Endothelial cell of umbilical vein (primary cell): ENCODE results near the gene LRRC71. TPM values are rescaled to one million over a fixed set of nuclear protein-coding genes. Genes with fewer than 3 reads are reported as not detected.

Source experiments
- Bru-seq: library from RNA; stranded (reverse); fragments of 400-500 nt; gene quantifications from one replicate; lab custom pipeline; 2021; lab: Mats Ljungman, UMichigan
- BruChase-seq, 2 experiments: library from RNA; stranded (reverse); fragments of 400-500 nt; gene quantifications; one replicate each; lab custom pipeline; 2021; lab: Mats Ljungman, UMichigan
- BruUV-seq: library from RNA; stranded (reverse); fragments of 400-500 nt; replicated peaks from 2 replicates; lab custom pipeline; 2021; lab: Mats Ljungman, UMichigan
- CTCF ChIA-PET: fragments of 300-600, 350-600 bp; sonication (Branson Sonifier 250); formaldehyde crosslinking; loops from one replicate; lab custom pipeline; 2021; ENCODE audit warnings: antibody characterized with exemption, inconsistent platforms; lab: Charles Lee
- POLR2A ChIA-PET: fragments of 300-600, 350-600 bp; sonication (Branson Sonifier 250); formaldehyde crosslinking; loops from one replicate; lab custom pipeline; 2021; ENCODE audit warnings: antibody characterized with exemption, inconsistent platforms; lab: Charles Lee
- DNase-seq: peaks from one replicate; pipeline ENCODE4 v3.0.0-alpha.2; 2011; ENCODE audit warnings: low read depth, low spot score
- FAIRE-seq: peaks from 2 replicates; lab custom pipeline; 2011; peaks lifted over from hg19 to GRCh38; lab: Jason Lieb, UNC
- H2AFZ ChIP-seq: 2 replicates; pipeline ENCODE4 v1.6.0; 2012; ENCODE audit warnings: low read depth, low read length, control low read depth, inconsistent platforms
- H3K27ac ChIP-seq: 2 replicates; pipeline ENCODE4 v1.5.1; 2011; ENCODE audit warnings: low read depth, mild to moderate bottlenecking, control low read depth, low read length, moderate library complexity; ENCODE audit not compliant: insufficient read depth
- H3K27me3 ChIP-seq, 2 experiments: 2 replicates each; pipeline versions ENCODE4 v1.6.0 to v1.6.1; 2011; ENCODE audit warnings: low read length in 2 of 2, mixed read lengths in 1 of 2; ENCODE audit not compliant: control insufficient read depth in 2 of 2, insufficient read depth in 2 of 2
- H3K36me3 ChIP-seq, 2 experiments: 2 replicates in 1 of 2; 3 replicates in 1 of 2; pipeline ENCODE4 v1.5.1; 2011; ENCODE audit warnings: low read length in 2 of 2, mild to moderate bottlenecking in 1 of 2, moderate library complexity in 1 of 2; ENCODE audit not compliant: control insufficient read depth in 2 of 2, insufficient read depth in 2 of 2; ENCODE audit errors: extremely low read depth in 1 of 2
- H3K4me1 ChIP-seq: 3 replicates; pipeline ENCODE4 v1.5.1; 2011; ENCODE audit warnings: mild to moderate bottlenecking, low read length; ENCODE audit not compliant: control insufficient read depth, insufficient read depth; ENCODE audit errors: extremely low read depth
- H3K4me2 ChIP-seq: 2 replicates; pipeline ENCODE4 v1.6.1; 2011; ENCODE audit warnings: low read length, control low read depth, mixed read lengths; ENCODE audit not compliant: insufficient read depth
- H3K4me3 ChIP-seq, 3 experiments: fragments of 200-600 bp in 1 of 3; sonication (generic), shearing (Covaris generic) in 1 of 3; replicated peaks in 1 of 3; 2 replicates each; pipeline ENCODE4 v1.5.1; 2011 to 2016; ENCODE audit warnings: control low read depth in 3 of 3, low read length in 3 of 3, mild to moderate bottlenecking in 2 of 3, inconsistent platforms in 1 of 3, low read depth in 1 of 3, moderate library complexity in 1 of 3; ENCODE audit not compliant: insufficient read depth in 1 of 3
- H3K79me2 ChIP-seq: 2 replicates; pipeline ENCODE4 v1.6.0; 2012; ENCODE audit warnings: low read length, inconsistent platforms; ENCODE audit not compliant: control insufficient read depth, insufficient read depth
- H3K9ac ChIP-seq: replicated peaks from 2 replicates; pipeline ENCODE3; 2011; ENCODE audit warnings: low read length, control low read depth; ENCODE audit not compliant: insufficient read depth; ENCODE audit errors: extremely low read depth
- H3K9me1 ChIP-seq: replicated peaks from 3 replicates; pipeline ENCODE4 v1.6.0; 2011; ENCODE audit warnings: mild to moderate bottlenecking, low read length; ENCODE audit not compliant: control insufficient read depth, insufficient read depth; ENCODE audit errors: extremely low read depth
- H3K9me3 ChIP-seq: replicated peaks from 2 replicates; pipeline ENCODE4 v1.5.1; 2012; ENCODE audit warnings: low read length, inconsistent platforms; ENCODE audit not compliant: control insufficient read depth, insufficient read depth
- H4K20me1 ChIP-seq: replicated peaks from 2 replicates; pipeline ENCODE3; 2011; ENCODE audit warnings: mild to moderate bottlenecking, low read length; ENCODE audit not compliant: control insufficient read depth, insufficient read depth; ENCODE audit errors: extremely low read depth
- CTCF ChIP-seq, 2 donors: IDR thresholded peaks; 1 replicate in 1 of 2; 2 replicates in 1 of 2; pipeline ENCODE4 v1.5.1; 2011; ENCODE audit warnings: low read length in 2 of 2, mild to moderate bottlenecking in 2 of 2, moderate library complexity in 2 of 2, control low read depth in 1 of 2, inconsistent platforms in 1 of 2, low read depth in 1 of 2; ENCODE audit not compliant: insufficient read depth in 1 of 2; ENCODE audit errors: extremely low read depth in 1 of 2
- EZH2 ChIP-seq: IDR thresholded peaks from 2 replicates; pipeline ENCODE4 v1.6.1; 2012; ENCODE audit warnings: borderline replicate concordance, low read depth, mild to moderate bottlenecking, moderate library complexity, low read length, inconsistent platforms; ENCODE audit not compliant: severe bottlenecking
- FOS ChIP-seq: IDR thresholded peaks from 2 replicates; pipeline ENCODE4 v1.6.1; 2011; ENCODE audit warnings: mild to moderate bottlenecking, low read length, moderate library complexity, borderline replicate concordance; ENCODE audit not compliant: insufficient read depth
- GATA2 ChIP-seq: IDR thresholded peaks from 2 replicates; pipeline ENCODE4 v1.7.0; 2011; ENCODE audit warnings: low read depth, mild to moderate bottlenecking, moderate library complexity, mixed read lengths, low read length; ENCODE audit not compliant: insufficient read length, insufficient read depth
- JUN ChIP-seq: IDR thresholded peaks from 2 replicates; pipeline ENCODE4 v1.6.1; 2011; ENCODE audit warnings: borderline replicate concordance, low read depth; ENCODE audit not compliant: insufficient read length, insufficient read depth
- MAX ChIP-seq: IDR thresholded peaks from 2 replicates; pipeline ENCODE4 v1.6.1; 2011; ENCODE audit not compliant: insufficient read depth, insufficient read length
- MYC ChIP-seq: IDR thresholded peaks from one replicate; pipeline ENCODE4 v1.6.1; 2011; ENCODE audit warnings: mild to moderate bottlenecking, low read depth, low read length
- POLR2A ChIP-seq: IDR thresholded peaks from 2 replicates; pipeline ENCODE4 v1.6.1; 2012; ENCODE audit warnings: low read depth, mild to moderate bottlenecking, control low read depth, low read length
- POLR2AphosphoS5 ChIP-seq: IDR thresholded peaks from 2 replicates; pipeline ENCODE4 v1.6.1; 2012; ENCODE audit warnings: low read depth, mild to moderate bottlenecking, control low read depth, low read length, moderate library complexity; ENCODE audit not compliant: insufficient read depth
- dilution Hi-C: fragments of 300-500 bp; cut with MboI; formaldehyde crosslinking; loops from one replicate; pipeline ENCODE4 v1.15.0; 2019; ENCODE audit warnings: low sequenced_read_pairs; ENCODE audit not compliant: extremely low pct_ligation_motif_present
- intact Hi-C: fragments of 100-400 bp; cut with micrococcal nuclease; formaldehyde crosslinking; loops from one replicate; pipeline ENCODE4 v1.10.0; 2022
- long read RNA-seq: library from polyadenylated mRNA; stranded (forward); transcript quantifications from one replicate; pipeline ENCODE4 v2.0.0, GENCODE V29; 2021
- polyA minus RNA-seq, 3 experiments: library from RNA; depleted of rRNA, polyadenylated mRNA; stranded (reverse); fragments of >200 nt; gene quantifications; 1 replicate in 1 of 3; 2 replicates in 2 of 3; pipeline ENCODE4 v1.2.3, GENCODE V29; 2011
- polyA plus RNA-seq, 4 experiments: library from polyadenylated mRNA; depleted of rRNA in 3 of 4; stranded (reverse) in 3 of 4; unstranded in 1 of 4; fragments of >200 nt; gene quantifications; 2 replicates each; pipeline versions ENCODE4 v1.2.1 to v1.2.3, GENCODE V29; 2011 to 2012; ENCODE audit warnings: missing spikeins in 1 of 4
- total RNA-seq: library from RNA; stranded (reverse); gene quantifications from 2 replicates; pipeline ENCODE4 v1.2.3, GENCODE V29; 2021

LRRC71 gene
- 0.66 and 1.2 TPM in 2 replicates for total RNA-seq
- polyA plus RNA-seq: 0.33 and 0.35 TPM in 2 replicates
- polyA plus RNA-seq (2011; cell fraction: cytosol; rRNA removed): 0.06 and 0.13 TPM in 2 replicates
- polyA plus RNA-seq (2011; cell fraction: nucleus; rRNA removed): 2.0 and 2.6 TPM in 2 replicates
- polyA plus RNA-seq (2012): 0.46 and 0.51 TPM in 2 replicates
- 0.28 and 0.36 TPM in 2 replicates for polyA minus RNA-seq
- not detected for polyA minus RNA-seq (2011; cell fraction: cytosol; rRNA and poly(A)+ RNA removed)
- polyA minus RNA-seq (2011; cell fraction: nucleus; rRNA and poly(A)+ RNA removed): 0.63 TPM in 1 of 2 replicates, not detected in the other
- percentile 20 among the genes with signal in this experiment for Bru-seq, nascent RNA
- BruChase-seq, experiment 1, labeled RNA remaining after a 6-hour chase: percentile 57 among the genes with signal in this experiment
- BruChase-seq, experiment 2, labeled RNA remaining after a 2-hour chase: percentile 40 among the genes with signal in this experiment
- long read RNA-seq: 0 reads

GRCh38 chr1:156920233-156921052 is at the start of gene LRRC71:
Gene LRRC71 (plus strand): TSS chr1:156920632. CDS start chr1:156920804, 172 bp downstream.
- TF ChIP-seq MAX (peak; percentile 61), MYC (no peak), CTCF (IDR thresholded peaks at IDR 0.05; ENCODE audit: extremely low read depth in 1 of 2, insufficient read depth in 1 of 2, low read depth in 1 of 2, low read length in 2 of 2) (peak; percentile 97 to 98), JUN (no peak), POLR2A (peak; percentile 71), FOS (no peak), POLR2AphosphoS5 (peak; percentile 59), EZH2 (peak; percentile 73), GATA2 (peak; percentile 32)
- no peak within 1 kb of the TSS for H3K27ac ChIP-seq
- H3K27me3 ChIP-seq: peaks cover 26 to 32% of the 10 kb centered on the region in 2 experiments
- CTCF ChIA-PET: interaction anchor here (0.6 to 11.2 kb wide), 16 partner anchors 8 to 231 kb away, joined by 3 to 312 read pairs (median 6); partner anchors contain the start of genes NTRK1 and PEAR1
- FAIRE-seq: peak; percentile 74
- H3K79me2 ChIP-seq: no peaks in the 10 kb centered on the region
- no peak within 1 kb of the TSS for H3K4me2 ChIP-seq
- no peaks in the 10 kb centered on the region for H3K9me3 ChIP-seq
- peaks cover 0 to 6% of the 10 kb centered on the region in 2 experiments for H3K36me3 ChIP-seq
- intact Hi-C loops: loop anchor here (1.0 kb wide), 1 partner anchor 28 kb away; no protein-coding TSS in a partner anchor
- H3K9me1 ChIP-seq: no peaks in the 10 kb centered on the region
- H3K9ac ChIP-seq: no peak within 1 kb of the TSS
- H3K4me1 ChIP-seq: no peaks in the 10 kb centered on the region
- H2AFZ ChIP-seq: no peak within 1 kb of the TSS
- no TSS peak for BruUV-seq
- no peak within 1 kb of the TSS for H3K4me3 ChIP-seq
- DNase-seq: peak; percentile 77
- H4K20me1 ChIP-seq: no peaks in the 10 kb centered on the region
- dilution Hi-C loops: no loop called here
- POLR2A ChIA-PET: interaction anchor here (1.1 kb wide), 1 partner anchor 154 kb away, joined by 4 read pairs; no protein-coding TSS in a partner anchor
